Islet of Langerhans (tissue), 1 donor: ENCODE data around the gene PRM2.

Source experiments
- FAIRE-seq: peaks from one replicate; lab custom pipeline; 2011; peaks lifted over from hg19 to GRCh38; lab: Jason Lieb, UNC

PRM2 gene

DNA sequence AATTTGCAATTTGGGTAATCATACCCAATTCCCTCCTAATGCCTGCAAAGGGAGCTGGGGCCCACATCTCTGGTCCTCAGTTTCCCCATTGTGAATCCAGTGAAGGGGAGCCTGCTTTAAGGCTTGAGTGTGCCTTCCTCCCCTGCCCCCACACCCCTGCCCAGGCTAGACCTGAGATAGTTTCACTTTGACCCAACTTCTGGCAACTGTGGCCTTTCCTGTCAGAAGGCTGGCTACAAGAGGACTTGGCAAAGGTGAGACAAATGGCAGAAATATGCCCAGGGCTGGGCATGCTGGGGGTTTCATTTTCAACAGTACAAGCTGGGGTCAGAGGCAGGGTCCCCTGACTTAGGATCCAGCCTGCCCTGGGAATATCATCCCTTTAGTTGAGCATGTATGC is 30.3 kb downstream of the PRM2 start:
- no peak for FAIRE-seq

DNA sequence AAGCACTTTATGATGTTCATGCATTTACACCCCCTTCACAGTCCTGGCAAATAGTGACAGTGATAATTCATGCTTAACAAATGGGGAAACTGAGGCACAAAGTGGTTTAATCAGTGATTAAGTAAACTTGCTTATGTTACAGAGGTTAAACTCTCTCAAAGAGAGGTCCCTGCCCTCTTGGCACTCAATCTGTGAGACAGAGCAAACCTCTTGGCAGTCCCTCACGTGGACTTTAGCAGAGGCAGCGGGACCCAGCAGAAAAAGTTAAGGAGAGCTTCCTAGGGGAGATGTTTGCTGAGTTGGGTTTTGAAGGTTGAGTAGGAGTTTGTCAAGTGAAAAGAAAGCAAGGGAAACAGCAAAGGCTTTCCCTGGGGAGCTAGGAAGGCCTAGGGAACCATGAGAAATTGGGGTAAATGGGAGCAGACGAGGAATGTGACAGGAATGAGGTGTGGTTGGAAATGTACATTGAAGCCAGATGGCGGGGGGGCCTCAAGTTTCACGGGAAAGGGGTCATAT is 31.0 kb downstream of the PRM2 start:
- no peak for FAIRE-seq

GRCh38 chr16:11242658-11243057 is 33.6 kb downstream of the PRM2 start:
- no peak for FAIRE-seq

- FAIRE-seq: no peak
These were observed 34.6 kb downstream of the PRM2 start for GRCh38 chr16:11241480-11242204.

- FAIRE-seq: no peak
These were observed 35.4 kb downstream of the PRM2 start for GRCh38 chr16:11240636-11241473.

GRCh38 chr16:11239644-11240632 is 36.3 kb downstream of the PRM2 start:
- FAIRE-seq: no peak

- no peak for FAIRE-seq
These were observed 37.7 kb downstream of the PRM2 start for GRCh38 chr16:11238272-11239202.

- no peak for FAIRE-seq
These were observed 39.6 kb downstream of the PRM2 start for GRCh38 chr16:11236461-11237254.

GRCh38 chr16:11235703-11235991 is 40.6 kb downstream of the PRM2 start:
- no peak for FAIRE-seq

- FAIRE-seq: no peak
These were observed 41.2 kb downstream of the PRM2 start for GRCh38 chr16:11234884-11235702.

GRCh38 chr16:11233727-11234376 is 42.4 kb downstream of the PRM2 start:
- FAIRE-seq: no peak

- FAIRE-seq: no peak
These were observed 43.2 kb downstream of the PRM2 start for GRCh38 chr16:11232852-11233726.

- no peak for FAIRE-seq
These were observed 43.9 kb downstream of the PRM2 start for GRCh38 chr16:11232302-11232851.

DNA sequence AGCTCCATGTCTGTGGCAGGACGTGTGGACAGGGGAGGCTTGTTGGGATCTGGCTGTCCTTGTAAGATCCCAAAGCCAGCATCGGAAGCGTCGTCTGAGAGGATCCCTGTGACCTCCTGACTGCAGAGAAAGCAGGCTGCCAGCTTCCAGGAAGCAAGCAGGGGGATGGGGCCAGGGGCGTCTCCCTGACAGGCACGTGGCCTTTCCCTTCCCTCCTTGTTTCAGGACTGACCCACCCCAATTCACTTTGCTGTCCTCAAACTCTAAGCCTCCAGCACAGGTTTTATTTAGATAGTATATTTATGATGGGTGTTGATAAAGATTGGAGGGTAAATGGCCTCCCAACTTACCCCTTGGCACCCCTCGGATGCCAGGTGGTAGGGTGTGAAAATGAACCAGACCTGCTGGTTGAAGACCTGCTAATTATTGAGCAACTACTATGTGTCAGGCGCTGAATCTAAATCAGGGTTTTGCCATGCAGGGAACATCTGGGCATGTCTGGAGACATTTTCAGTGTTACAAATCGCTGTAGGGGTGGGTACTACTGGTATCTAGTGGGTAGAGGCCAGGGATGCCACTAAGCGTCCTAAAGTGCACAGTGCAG is 44.8 kb downstream of the PRM2 start:
- no peak for FAIRE-seq

- FAIRE-seq: no peak
These were observed 46.4 kb downstream of the PRM2 start for GRCh38 chr16:11229906-11230305.

DNA sequence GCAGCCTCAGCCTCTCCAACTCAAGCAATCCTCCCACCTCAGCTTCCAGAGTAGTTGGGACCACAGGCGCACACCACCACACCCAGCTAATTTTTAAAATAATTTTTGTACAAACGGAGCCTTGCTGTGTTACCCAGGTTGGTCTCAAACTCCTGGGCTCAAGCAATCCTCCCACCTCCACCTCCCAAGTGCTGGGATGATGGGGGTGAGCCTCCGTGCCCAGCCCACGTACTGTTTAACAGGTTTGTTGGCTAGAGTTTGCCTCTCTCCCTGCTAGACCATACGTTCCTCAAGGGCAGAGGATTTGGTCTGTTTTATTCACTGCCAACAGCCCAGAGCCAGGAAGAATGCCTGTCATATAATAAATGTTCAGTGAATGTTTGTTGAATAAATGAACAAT is 46.8 kb downstream of the PRM2 start:
- FAIRE-seq: no peak
